ENCODE results near the gene TMEM169. TPM values are rescaled to one million over a fixed set of nuclear protein-coding genes. Genes with fewer than 3 reads are reported as not detected.
A peak's percentile ranks its signal among the peaks of the same experiment; 100 is the strongest.

Gene TMEM169
- total and polyA plus RNA-seq, 2 donors (not counting 1 experiment from before 2014, with no cell fraction given): 0.28 to 0.84 TPM

DNA sequence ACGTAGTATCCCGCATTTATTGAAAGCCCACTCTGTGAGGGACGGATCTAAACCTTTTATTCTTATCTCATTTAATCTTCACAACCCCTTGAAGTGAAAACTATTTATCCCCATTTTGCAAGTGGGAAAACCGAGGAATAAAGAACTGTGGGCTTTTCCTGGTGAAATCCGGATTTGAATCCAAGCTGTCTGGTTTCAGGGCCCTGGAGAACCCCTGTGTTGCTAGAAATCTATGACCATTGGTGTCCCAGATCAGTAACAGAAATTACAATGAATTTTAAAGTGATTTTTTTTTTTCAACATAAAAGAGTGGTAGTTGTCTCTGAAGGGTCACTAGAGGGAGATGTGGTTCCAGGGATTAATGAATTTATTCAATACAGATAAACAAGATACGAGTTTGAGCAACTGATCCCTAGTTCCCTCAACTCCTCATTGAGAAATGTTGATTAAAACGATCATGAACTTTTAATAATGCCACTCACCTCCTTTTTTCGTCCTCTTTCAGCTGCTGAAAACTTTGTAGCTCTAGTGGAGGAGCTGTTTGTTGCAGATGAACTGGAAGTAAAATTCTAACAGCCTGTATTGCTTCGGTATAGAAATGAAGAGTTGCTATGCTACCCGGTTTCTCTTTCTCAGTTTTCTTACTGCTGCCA lies 28.4 kb downstream of the TMEM169 start:
- intact Hi-C loops (cut with micrococcal nuclease): loop anchor here (1.0 to 5.0 kb wide), 4 partner anchors 29 to 798 kb away; partner anchors contain the start of genes ATIC, PECR, SMARCAL1 and TMEM169
- Histone ChIP-seq H3K4me1 (ENCODE audit: control insufficient read depth in 2 of 2, insufficient read depth in 2 of 2, low read length in 2 of 2) (peaks cover 35 to 36% of the 10 kb centered on the region in 2 donors), H3K27ac (ENCODE audit: low read length in 2 of 2) (peak overlapping the region; percentile 91 to 97), H3K9ac (ENCODE audit: low read length) (peak overlapping the region; percentile 97), H3K4me3 (ENCODE audit: control extremely low read depth in 1 of 5, extremely low read depth in 1 of 5, insufficient read depth in 1 of 5, low read depth in 2 of 5, low read length in 4 of 5) (peak overlapping the region; percentile 71 to 96 (median 95)), H3K4me2 (replicated peaks; ENCODE audit: low read depth, low read length, poor library complexity, severe bottlenecking) (peak overlapping the region; percentile 79), H4K20me1 (ENCODE audit: control insufficient read depth, insufficient read depth, low read length, poor library complexity, severe bottlenecking) (peaks cover 35% of the 10 kb centered on the region), H3K36me3 (replicated peaks in 1 of 2; ENCODE audit: control extremely low read depth in 1 of 2, control insufficient read depth in 1 of 2, extremely low read depth in 1 of 2, insufficient read depth in 2 of 2, low read length in 1 of 2) (peaks cover 13 to 44% of the 10 kb centered on the region in 2 experiments), H3K79me2 (ENCODE audit: control insufficient read depth, insufficient read depth, low read length) (peaks cover 58% of the 10 kb centered on the region), H2AFZ (ENCODE audit: insufficient read depth, low read depth, low read length, poor library complexity, severe bottlenecking) (peak overlapping the region; percentile 79), H3K9me3 (ENCODE audit: control extremely low read depth in 1 of 3, control insufficient read depth in 2 of 3, insufficient read depth in 1 of 3, low read length in 2 of 3) (no peaks in the 10 kb centered on the region), H3K27me3 (replicated peaks in 1 of 4; ENCODE audit: control extremely low read depth in 1 of 4, control insufficient read depth in 3 of 4, insufficient read depth in 4 of 4, low read length in 3 of 4) (no peaks in the 10 kb centered on the region)
- DNase-seq (peak; percentile 52), ATAC-seq (ENCODE audit: low read depth) (no peak)
- ChIA-PET CTCF (interaction anchor here (0.7 to 3.5 kb wide), 11 partner anchors 21 to 294 kb away, joined by 3 to 21 read pairs (median 3); no protein-coding TSS in a partner anchor), POLR2A (interaction anchor here (0.7 to 1.8 kb wide), 4 partner anchors 10 to 52 kb away, joined by 3 to 17 read pairs (median 4); partner anchors contain the start of genes PECR and TMEM169)
- Mint-ChIP-seq H3K4me3 (peak overlapping the region; percentile 100), H3K4me1 (peaks cover 59% of the 10 kb centered on the region), H3K27ac (peak overlapping the region; percentile 100), H3K9me3 (ENCODE audit: insufficient read depth) (no peaks in the 10 kb centered on the region), H3K27me3 (peaks cover 3% of the 10 kb centered on the region)
- WGBS (ENCODE audit: insufficient coverage): no CpG with 5 or more reads among the region's 10 CpGs
- TF ChIP-seq EZH2 (IDR thresholded peaks at IDR 0.05; ENCODE audit: borderline replicate concordance, insufficient read depth, low read depth, low read length, poor library complexity, severe bottlenecking): no peak
- TF ChIP-seq, protein P1, sequence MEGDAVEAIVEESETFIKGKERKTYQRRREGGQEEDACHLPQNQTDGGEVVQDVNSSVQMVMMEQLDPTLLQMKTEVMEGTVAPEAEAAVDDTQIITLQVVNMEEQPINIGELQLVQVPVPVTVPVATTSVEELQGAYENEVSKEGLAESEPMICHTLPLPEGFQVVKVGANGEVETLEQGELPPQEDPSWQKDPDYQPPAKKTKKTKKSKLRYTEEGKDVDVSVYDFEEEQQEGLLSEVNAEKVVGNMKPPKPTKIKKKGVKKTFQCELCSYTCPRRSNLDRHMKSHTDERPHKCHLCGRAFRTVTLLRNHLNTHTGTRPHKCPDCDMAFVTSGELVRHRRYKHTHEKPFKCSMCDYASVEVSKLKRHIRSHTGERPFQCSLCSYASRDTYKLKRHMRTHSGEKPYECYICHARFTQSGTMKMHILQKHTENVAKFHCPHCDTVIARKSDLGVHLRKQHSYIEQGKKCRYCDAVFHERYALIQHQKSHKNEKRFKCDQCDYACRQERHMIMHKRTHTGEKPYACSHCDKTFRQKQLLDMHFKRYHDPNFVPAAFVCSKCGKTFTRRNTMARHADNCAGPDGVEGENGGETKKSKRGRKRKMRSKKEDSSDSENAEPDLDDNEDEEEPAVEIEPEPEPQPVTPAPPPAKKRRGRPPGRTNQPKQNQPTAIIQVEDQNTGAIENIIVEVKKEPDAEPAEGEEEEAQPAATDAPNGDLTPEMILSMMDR (IDR thresholded peaks at IDR 0.05): peak; percentile 75

DNA sequence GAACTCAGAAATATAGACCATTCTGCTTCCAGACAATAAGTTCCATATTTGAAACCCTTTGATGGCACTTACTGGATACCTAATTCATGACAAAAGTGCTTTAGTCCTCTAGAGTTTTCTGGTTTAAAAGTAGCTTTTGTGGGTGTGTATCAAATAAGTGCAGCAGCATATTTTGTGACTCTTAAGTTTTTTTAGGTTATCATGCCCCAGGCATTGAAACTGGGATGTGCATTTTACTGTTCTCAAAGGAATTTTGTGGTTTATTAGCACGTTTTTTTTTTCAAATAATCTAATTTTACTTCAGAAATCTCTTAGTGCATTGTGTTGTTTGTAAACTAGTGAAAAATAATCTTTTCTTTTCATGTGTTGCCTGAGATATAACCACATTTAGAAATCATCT lies 28.9 kb downstream of the TMEM169 start:
- peaks cover 35% of the 10 kb centered on the region for H4K20me1 ChIP-seq (ENCODE audit: control insufficient read depth, insufficient read depth, low read length, poor library complexity, severe bottlenecking)
- peaks cover 63% of the 10 kb centered on the region for H3K4me1 Mint-ChIP-seq
- no peaks in the 10 kb centered on the region for H3K9me3 Mint-ChIP-seq (ENCODE audit: insufficient read depth)
- peaks cover 63% of the 10 kb centered on the region for H3K79me2 ChIP-seq (ENCODE audit: control insufficient read depth, insufficient read depth, low read length)
- WGBS (ENCODE audit: insufficient coverage): no CpG with 5 or more reads among the region's 1 CpG
- peak overlapping the region in 2 of 5 experiments; percentile 95 for H3K4me3 ChIP-seq (ENCODE audit: control extremely low read depth in 1 of 5, extremely low read depth in 1 of 5, insufficient read depth in 1 of 5, low read depth in 2 of 5, low read length in 4 of 5)
- no peaks in the 10 kb centered on the region for H3K9me3 ChIP-seq (ENCODE audit: control extremely low read depth in 1 of 3, control insufficient read depth in 2 of 3, insufficient read depth in 1 of 3, low read length in 2 of 3)
- no peak overlapping the region for H2AFZ ChIP-seq (ENCODE audit: insufficient read depth, low read depth, low read length, poor library complexity, severe bottlenecking)
- H3K4me3 Mint-ChIP-seq: peak overlapping the region; percentile 100
- H3K27me3 Mint-ChIP-seq: peaks cover 3% of the 10 kb centered on the region
- DNase-seq (no peak), ATAC-seq (ENCODE audit: low read depth) (no peak)
- peak overlapping the region; percentile 91 to 97 for H3K27ac ChIP-seq (ENCODE audit: low read length in 2 of 2)
- peaks cover 13 to 44% of the 10 kb centered on the region in 2 experiments for H3K36me3 ChIP-seq (replicated peaks in 1 of 2; ENCODE audit: control extremely low read depth in 1 of 2, control insufficient read depth in 1 of 2, extremely low read depth in 1 of 2, insufficient read depth in 2 of 2, low read length in 1 of 2)
- CTCF ChIA-PET: interaction anchor here (0.7 to 3.5 kb wide), 9 partner anchors 22 to 293 kb away, joined by 3 to 21 read pairs (median 3); no protein-coding TSS in a partner anchor
- POLR2A ChIA-PET: no interaction called here
- H3K4me1 ChIP-seq (ENCODE audit: control insufficient read depth in 2 of 2, insufficient read depth in 2 of 2, low read length in 2 of 2): peaks cover 39 to 41% of the 10 kb centered on the region in 2 donors
- peak overlapping the region; percentile 100 for H3K27ac Mint-ChIP-seq
- H3K4me2 ChIP-seq (replicated peaks; ENCODE audit: low read depth, low read length, poor library complexity, severe bottlenecking): peak overlapping the region; percentile 79
- no peak for TF ChIP-seq EZH2 (IDR thresholded peaks at IDR 0.05; ENCODE audit: borderline replicate concordance, insufficient read depth, low read depth, low read length, poor library complexity, severe bottlenecking)
- TF ChIP-seq, protein P1 (IDR thresholded peaks at IDR 0.05): no peak
- no peaks in the 10 kb centered on the region for H3K27me3 ChIP-seq (replicated peaks in 1 of 4; ENCODE audit: control extremely low read depth in 1 of 4, control insufficient read depth in 3 of 4, insufficient read depth in 4 of 4, low read length in 3 of 4)
- intact Hi-C loops (cut with micrococcal nuclease): loop anchor here (5.0 kb wide), 1 partner anchor 798 kb away; the partner anchor contains the start of gene ATIC
- peak overlapping the region; percentile 97 for H3K9ac ChIP-seq (ENCODE audit: low read length)
